ENCODE data around the gene MPPED1.

- TF ChIP-seq POLR2A (IDR thresholded peaks at IDR 0.05) (no peak), POLR2AphosphoS5 (IDR thresholded peaks at IDR 0.05) (no peak), CTCF (IDR thresholded peaks at IDR 0.05) (no peak), EP300 (IDR thresholded peaks at IDR 0.05) (no peak)
Measured at GRCh38 chr22:43393844-43394474, 17.9 kb upstream of the MPPED1 start.

Measured in upper lobe of left lung (tissue), 4 donors.